GM12874 (cell line): Measurements from ENCODE around the gene GAGE12E.
"Not testable (repeated sequence)": the region's sequence is repeated elsewhere in the genome, so short reads cannot be mapped to it uniquely, and the experiment has no call there.

ENCODE experiments used
- TF ChIP-seq, protein P1 (sequence below): IDR thresholded peaks from 2 replicates; pipeline ENCODE4 v1.5.1; 2011; ENCODE audit warnings: low read depth, mild to moderate bottlenecking, control low read depth, low read length, moderate library complexity; ENCODE audit not compliant: insufficient read depth

The GAGE12E gene, protein sequence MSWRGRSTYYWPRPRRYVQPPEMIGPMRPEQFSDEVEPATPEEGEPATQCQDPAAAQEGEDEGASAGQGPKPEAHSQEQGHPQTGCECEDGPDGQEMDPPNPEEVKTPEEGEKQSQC

DNA sequence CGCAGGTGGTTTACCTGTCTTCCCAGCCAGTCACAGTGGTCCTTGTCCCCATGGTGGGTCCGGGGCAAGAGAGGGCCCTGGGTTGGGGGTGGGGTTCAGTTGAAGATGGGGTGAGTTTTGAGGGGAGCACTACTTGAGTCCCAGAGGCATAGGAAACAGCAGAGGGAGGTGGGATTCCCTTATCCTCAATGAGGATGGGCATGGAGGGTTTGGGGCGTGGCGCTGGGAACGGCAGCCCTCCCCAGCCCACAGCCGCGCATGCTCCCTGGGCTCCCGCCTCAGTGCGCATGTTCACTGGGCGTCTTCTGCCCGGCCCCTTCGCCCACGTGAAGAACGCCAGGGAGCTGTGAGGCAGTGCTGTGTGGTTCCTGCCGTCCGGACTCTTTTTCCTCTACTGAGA, at the start of gene GAGE12E:
GAGE12E (plus strand) TSS at position 301 of the 400 bp plus-strand sequence. CDS start 1,155 bp downstream, outside the sequence.
- TF ChIP-seq, protein P1, sequence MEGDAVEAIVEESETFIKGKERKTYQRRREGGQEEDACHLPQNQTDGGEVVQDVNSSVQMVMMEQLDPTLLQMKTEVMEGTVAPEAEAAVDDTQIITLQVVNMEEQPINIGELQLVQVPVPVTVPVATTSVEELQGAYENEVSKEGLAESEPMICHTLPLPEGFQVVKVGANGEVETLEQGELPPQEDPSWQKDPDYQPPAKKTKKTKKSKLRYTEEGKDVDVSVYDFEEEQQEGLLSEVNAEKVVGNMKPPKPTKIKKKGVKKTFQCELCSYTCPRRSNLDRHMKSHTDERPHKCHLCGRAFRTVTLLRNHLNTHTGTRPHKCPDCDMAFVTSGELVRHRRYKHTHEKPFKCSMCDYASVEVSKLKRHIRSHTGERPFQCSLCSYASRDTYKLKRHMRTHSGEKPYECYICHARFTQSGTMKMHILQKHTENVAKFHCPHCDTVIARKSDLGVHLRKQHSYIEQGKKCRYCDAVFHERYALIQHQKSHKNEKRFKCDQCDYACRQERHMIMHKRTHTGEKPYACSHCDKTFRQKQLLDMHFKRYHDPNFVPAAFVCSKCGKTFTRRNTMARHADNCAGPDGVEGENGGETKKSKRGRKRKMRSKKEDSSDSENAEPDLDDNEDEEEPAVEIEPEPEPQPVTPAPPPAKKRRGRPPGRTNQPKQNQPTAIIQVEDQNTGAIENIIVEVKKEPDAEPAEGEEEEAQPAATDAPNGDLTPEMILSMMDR, result not testable (repeated sequence)

DNA sequence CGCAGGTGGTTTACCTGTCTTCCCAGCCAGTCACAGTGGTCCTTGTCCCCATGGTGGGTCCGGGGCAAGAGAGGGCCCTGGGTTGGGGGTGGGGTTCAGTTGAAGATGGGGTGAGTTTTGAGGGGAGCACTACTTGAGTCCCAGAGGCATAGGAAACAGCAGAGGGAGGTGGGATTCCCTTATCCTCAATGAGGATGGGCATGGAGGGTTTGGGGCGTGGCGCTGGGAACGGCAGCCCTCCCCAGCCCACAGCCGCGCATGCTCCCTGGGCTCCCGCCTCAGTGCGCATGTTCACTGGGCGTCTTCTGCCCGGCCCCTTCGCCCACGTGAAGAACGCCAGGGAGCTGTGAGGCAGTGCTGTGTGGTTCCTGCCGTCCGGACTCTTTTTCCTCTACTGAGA, 19.2 kb upstream of the GAGE12E start, which contains the start of gene GAGE12C:
GAGE12C (plus strand) TSS at position 301 of the 400 bp plus-strand sequence. CDS start 1,155 bp downstream, outside the sequence.
- TF ChIP-seq, protein P1, result not testable (repeated sequence)

DNA sequence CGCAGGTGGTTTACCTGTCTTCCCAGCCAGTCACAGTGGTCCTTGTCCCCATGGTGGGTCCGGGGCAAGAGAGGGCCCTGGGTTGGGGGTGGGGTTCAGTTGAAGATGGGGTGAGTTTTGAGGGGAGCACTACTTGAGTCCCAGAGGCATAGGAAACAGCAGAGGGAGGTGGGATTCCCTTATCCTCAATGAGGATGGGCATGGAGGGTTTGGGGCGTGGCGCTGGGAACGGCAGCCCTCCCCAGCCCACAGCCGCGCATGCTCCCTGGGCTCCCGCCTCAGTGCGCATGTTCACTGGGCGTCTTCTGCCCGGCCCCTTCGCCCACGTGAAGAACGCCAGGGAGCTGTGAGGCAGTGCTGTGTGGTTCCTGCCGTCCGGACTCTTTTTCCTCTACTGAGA, 9.7 kb upstream of the GAGE12E start, which contains the start of gene GAGE12D:
GAGE12D (plus strand) TSS at position 301 of the 400 bp plus-strand sequence. CDS start 1,155 bp downstream, outside the sequence.
- TF ChIP-seq, protein P1, result not testable (repeated sequence)

DNA sequence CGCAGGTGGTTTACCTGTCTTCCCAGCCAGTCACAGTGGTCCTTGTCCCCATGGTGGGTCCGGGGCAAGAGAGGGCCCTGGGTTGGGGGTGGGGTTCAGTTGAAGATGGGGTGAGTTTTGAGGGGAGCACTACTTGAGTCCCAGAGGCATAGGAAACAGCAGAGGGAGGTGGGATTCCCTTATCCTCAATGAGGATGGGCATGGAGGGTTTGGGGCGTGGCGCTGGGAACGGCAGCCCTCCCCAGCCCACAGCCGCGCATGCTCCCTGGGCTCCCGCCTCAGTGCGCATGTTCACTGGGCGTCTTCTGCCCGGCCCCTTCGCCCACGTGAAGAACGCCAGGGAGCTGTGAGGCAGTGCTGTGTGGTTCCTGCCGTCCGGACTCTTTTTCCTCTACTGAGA, 9.5 kb downstream of the GAGE12E start, which contains the start of gene GAGE12F:
GAGE12F (plus strand) TSS at position 301 of the 400 bp plus-strand sequence. CDS start 1,155 bp downstream, outside the sequence.
- TF ChIP-seq, protein P1, result not testable (repeated sequence)

DNA sequence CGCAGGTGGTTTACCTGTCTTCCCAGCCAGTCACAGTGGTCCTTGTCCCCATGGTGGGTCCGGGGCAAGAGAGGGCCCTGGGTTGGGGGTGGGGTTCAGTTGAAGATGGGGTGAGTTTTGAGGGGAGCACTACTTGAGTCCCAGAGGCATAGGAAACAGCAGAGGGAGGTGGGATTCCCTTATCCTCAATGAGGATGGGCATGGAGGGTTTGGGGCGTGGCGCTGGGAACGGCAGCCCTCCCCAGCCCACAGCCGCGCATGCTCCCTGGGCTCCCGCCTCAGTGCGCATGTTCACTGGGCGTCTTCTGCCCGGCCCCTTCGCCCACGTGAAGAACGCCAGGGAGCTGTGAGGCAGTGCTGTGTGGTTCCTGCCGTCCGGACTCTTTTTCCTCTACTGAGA, 19.0 kb downstream of the GAGE12E start, which contains the start of gene GAGE12G:
GAGE12G (plus strand) TSS at position 301 of the 400 bp plus-strand sequence. CDS start 1,155 bp downstream, outside the sequence.
- TF ChIP-seq, protein P1, result not testable (repeated sequence)

DNA sequence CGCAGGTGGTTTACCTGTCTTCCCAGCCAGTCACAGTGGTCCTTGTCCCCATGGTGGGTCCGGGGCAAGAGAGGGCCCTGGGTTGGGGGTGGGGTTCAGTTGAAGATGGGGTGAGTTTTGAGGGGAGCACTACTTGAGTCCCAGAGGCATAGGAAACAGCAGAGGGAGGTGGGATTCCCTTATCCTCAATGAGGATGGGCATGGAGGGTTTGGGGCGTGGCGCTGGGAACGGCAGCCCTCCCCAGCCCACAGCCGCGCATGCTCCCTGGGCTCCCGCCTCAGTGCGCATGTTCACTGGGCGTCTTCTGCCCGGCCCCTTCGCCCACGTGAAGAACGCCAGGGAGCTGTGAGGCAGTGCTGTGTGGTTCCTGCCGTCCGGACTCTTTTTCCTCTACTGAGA, 28.6 kb downstream of the GAGE12E start, which contains the start of gene GAGE12H:
GAGE12H (plus strand) TSS at position 301 of the 400 bp plus-strand sequence. CDS start 1,155 bp downstream, outside the sequence.
- TF ChIP-seq, protein P1, result not testable (repeated sequence)

DNA sequence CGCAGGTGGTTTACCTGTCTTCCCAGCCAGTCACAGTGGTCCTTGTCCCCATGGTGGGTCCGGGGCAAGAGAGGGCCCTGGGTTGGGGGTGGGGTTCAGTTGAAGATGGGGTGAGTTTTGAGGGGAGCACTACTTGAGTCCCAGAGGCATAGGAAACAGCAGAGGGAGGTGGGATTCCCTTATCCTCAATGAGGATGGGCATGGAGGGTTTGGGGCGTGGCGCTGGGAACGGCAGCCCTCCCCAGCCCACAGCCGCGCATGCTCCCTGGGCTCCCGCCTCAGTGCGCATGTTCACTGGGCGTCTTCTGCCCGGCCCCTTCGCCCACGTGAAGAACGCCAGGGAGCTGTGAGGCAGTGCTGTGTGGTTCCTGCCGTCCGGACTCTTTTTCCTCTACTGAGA, 38.1 kb downstream of the GAGE12E start, which contains the start of gene GAGE2A:
GAGE2A (plus strand) TSS at position 301 of the 400 bp plus-strand sequence. CDS start 1,155 bp downstream, outside the sequence.
- TF ChIP-seq, protein P1, result not testable (repeated sequence)
